AG04450 (cell line): Measurements from ENCODE around the gene MYO7B. TPM values are rescaled to one million over a fixed set of nuclear protein-coding genes. Genes with fewer than 3 reads are reported as not detected.

ENCODE experiments used
- CTCF ChIA-PET: fragments of 300-600, 350-600 bp; formaldehyde crosslinking; extraction: SDS; loops from one replicate; lab custom pipeline; 2022; ENCODE audit warnings: antibody characterized with exemption, inconsistent platforms; lab: Charles Lee
- POLR2A ChIA-PET: fragments of 350-600 bp; formaldehyde crosslinking; extraction: SDS; loops from one replicate; lab custom pipeline; 2021; ENCODE audit warnings: antibody characterized with exemption, inconsistent platforms; lab: Yijun Ruan, JAX
- DNase-seq: peaks from one replicate; pipeline ENCODE4 v3.0.0-alpha.2; 2011; ENCODE audit warnings: low read depth, low spot score
- H3K27ac ChIP-seq: one replicate; pipeline ENCODE4 v1.5.1; 2012; ENCODE audit warnings: low read depth, low read length, control low read depth
- H3K27me3 ChIP-seq: one replicate; pipeline ENCODE4 v1.6.0; 2012; ENCODE audit warnings: low read length; ENCODE audit not compliant: control insufficient read depth, insufficient read depth
- H3K4me3 ChIP-seq: 2 replicates; pipeline ENCODE4 v1.5.1; 2011; ENCODE audit warnings: mild to moderate bottlenecking, low read depth, low read length, control low read depth
- H3K9me3 ChIP-seq: 2 replicates; pipeline ENCODE4 v1.5.1; 2012; ENCODE audit warnings: low read length; ENCODE audit not compliant: control insufficient read depth, insufficient read depth
- CTCF ChIP-seq: IDR thresholded peaks from 2 replicates; pipeline ENCODE4 v1.5.1; 2011; ENCODE audit warnings: low read depth, low read length, control low read depth, inconsistent platforms
- polyA minus RNA-seq: library from RNA; depleted of rRNA, polyadenylated mRNA; stranded (reverse); fragments of >200 nt; gene quantifications from 2 replicates; pipeline ENCODE4 v1.2.3, GENCODE V29; 2011; rRNA and poly(A)+ RNA removed
- polyA plus RNA-seq: library from polyadenylated mRNA; depleted of rRNA; stranded (reverse); fragments of >200 nt; gene quantifications from 2 replicates; pipeline ENCODE4 v1.2.3, GENCODE V29; 2011; rRNA removed

The MYO7B gene
- polyA plus RNA-seq (0.02 TPM in 1 of 2 replicates, not detected in the other), polyA minus RNA-seq (not detected in 2 replicates)

GRCh38 chr2:127535422-127535901 is at the start of gene MYO7B:
Gene MYO7B (plus strand): TSS chr2:127535683. CDS start chr2:127559723, 24,040 bp downstream.
- no peak for TF ChIP-seq CTCF
- Histone ChIP-seq H3K4me3 (no peak within 1 kb of the TSS), H3K9me3 (no peaks in the 10 kb centered on the region), H3K27me3 (peaks cover 17% of the 10 kb centered on the region), H3K27ac (no peak within 1 kb of the TSS)
- ChIA-PET POLR2A (no interaction called here), CTCF (no interaction called here)
- no peak for DNase-seq

- ChIA-PET CTCF (no interaction called here), POLR2A (no interaction called here)
- no peak overlapping the region for H3K4me3 ChIP-seq
- no peak for DNase-seq
- TF ChIP-seq CTCF = no peak
- no peaks in the 10 kb centered on the region for H3K27me3 ChIP-seq
- H3K9me3 ChIP-seq = no peaks in the 10 kb centered on the region
- H3K27ac ChIP-seq = no peak overlapping the region
Observed at GRCh38 chr2:127485694-127486071, 49.8 kb upstream of the MYO7B start.

- Histone ChIP-seq H3K9me3 (no peaks in the 10 kb centered on the region), H3K27me3 (no peaks in the 10 kb centered on the region), H3K27ac (no peak overlapping the region), H3K4me3 (no peak overlapping the region)
- no peak for TF ChIP-seq CTCF
- POLR2A ChIA-PET = no interaction called here
- CTCF ChIA-PET = interaction anchor here (2.0 kb wide), 1 partner anchor 162 kb away, joined by 10 read pairs; no protein-coding TSS in a partner anchor
- DNase-seq = no peak
Observed at GRCh38 chr2:127486247-127487058, 49.0 kb upstream of the MYO7B start.

- CTCF ChIA-PET = interaction anchor here (2.2 kb wide), 1 partner anchor 11 kb away, joined by 11 read pairs; no protein-coding TSS in a partner anchor
- TF ChIP-seq CTCF = no peak
Observed at GRCh38 chr2:127490283-127490682, 45.2 kb upstream of the MYO7B start.

GRCh38 chr2:127498386-127498785 is 37.1 kb upstream of the MYO7B start:
- peak; percentile 38 for DNase-seq
- ChIA-PET POLR2A (no interaction called here), CTCF (interaction anchor here (0.9 kb wide), 1 partner anchor 10 kb away, joined by 3 read pairs; no protein-coding TSS in a partner anchor)
- no peaks in the 10 kb centered on the region for H3K9me3 ChIP-seq
- H3K27ac ChIP-seq = no peak overlapping the region
- H3K27me3 ChIP-seq = no peaks in the 10 kb centered on the region
- TF ChIP-seq CTCF = no peak
- no peak overlapping the region for H3K4me3 ChIP-seq

More at GRCh38 chr2:127490283-127490682, 45.2 kb upstream of the MYO7B start:
- Histone ChIP-seq H3K27ac (no peak overlapping the region), H3K9me3 (no peaks in the 10 kb centered on the region), H3K27me3 (no peaks in the 10 kb centered on the region), H3K4me3 (no peak overlapping the region)
- no peak for DNase-seq
- POLR2A ChIA-PET = interaction anchor here (0.6 kb wide), 1 partner anchor 14 kb away, joined by 4 read pairs; no protein-coding TSS in a partner anchor
